Neuronal stem cell (in vitro differentiated cells): ENCODE data around the gene BRPF3.

ENCODE experiments used
- DNase-seq: peaks from one replicate; pipeline ENCODE4 v3.0.0-alpha.2; 2013; ENCODE audit warnings: low spot score
- H2AFZ ChIP-seq: one replicate; pipeline ENCODE4 v1.6.1; 2013; ENCODE audit warnings: mild to moderate bottlenecking, low read length, inconsistent platforms
- H2AK5ac ChIP-seq: 2 replicates; pipeline ENCODE4 v1.6.1; 2013; ENCODE audit warnings: low read depth, mild to moderate bottlenecking, inconsistent platforms, low read length, moderate library complexity, mixed read lengths
- H2BK120ac ChIP-seq: 2 replicates; pipeline ENCODE4 v1.6.1; 2013; ENCODE audit warnings: low read depth, mild to moderate bottlenecking, inconsistent platforms, low read length, moderate library complexity, mixed read lengths
- H2BK12ac ChIP-seq: one replicate; pipeline ENCODE4 v1.6.1; 2013; ENCODE audit warnings: low read length, inconsistent platforms
- H2BK15ac ChIP-seq: 2 replicates; pipeline ENCODE4 v1.6.1; 2013; ENCODE audit warnings: mild to moderate bottlenecking, low read length, inconsistent platforms, mixed read lengths
- H2BK5ac ChIP-seq: one replicate; pipeline ENCODE4 v1.6.1; 2013; ENCODE audit warnings: inconsistent platforms, mild to moderate bottlenecking, low read length, moderate library complexity
- H3K14ac ChIP-seq: one replicate; pipeline ENCODE4 v1.6.1; 2013; ENCODE audit warnings: low read length, inconsistent platforms
- H3K18ac ChIP-seq: 2 replicates; pipeline ENCODE4 v1.6.1; 2013; ENCODE audit warnings: low read length, inconsistent platforms
- H3K23ac ChIP-seq: 2 replicates; pipeline ENCODE4 v1.6.1; 2013; ENCODE audit warnings: low read depth, mild to moderate bottlenecking, mixed read lengths, low read length, inconsistent platforms; ENCODE audit not compliant: poor library complexity
- H3K27ac ChIP-seq: replicated peaks from 3 replicates; pipeline ENCODE4 v1.5.1; 2013; ENCODE audit warnings: low read length, inconsistent platforms
- H3K27me3 ChIP-seq, 3 experiments: 2 replicates each; pipeline ENCODE4 v1.6.1; 2013; ENCODE audit warnings: low read length in 3 of 3, mild to moderate bottlenecking in 2 of 3, inconsistent platforms in 1 of 3, low read depth in 1 of 3, mixed read lengths in 1 of 3, moderate library complexity in 1 of 3; ENCODE audit not compliant: control insufficient read depth in 3 of 3, insufficient read depth in 3 of 3
- H3K36me3 ChIP-seq, 2 donors: replicated peaks in 1 of 2; 2 replicates each; pipeline ENCODE4 v1.6.1; 2013; ENCODE audit warnings: low read length in 2 of 2; ENCODE audit not compliant: control insufficient read depth in 2 of 2, insufficient read depth in 2 of 2
- H3K4ac ChIP-seq: 2 replicates; pipeline ENCODE4 v1.6.1; 2013; ENCODE audit warnings: inconsistent platforms, mild to moderate bottlenecking, low read length, moderate library complexity
- H3K4me1 ChIP-seq, 2 donors: 1 replicate in 1 of 2; 2 replicates in 1 of 2; pipeline ENCODE4 v1.6.1; 2013; ENCODE audit warnings: low read length in 2 of 2, low read depth in 1 of 2; ENCODE audit not compliant: control insufficient read depth in 2 of 2, insufficient read depth in 1 of 2
- H3K4me2 ChIP-seq: one replicate; pipeline ENCODE4 v1.6.1; 2013; ENCODE audit warnings: mild to moderate bottlenecking, low read length, inconsistent platforms; ENCODE audit not compliant: insufficient read depth, poor library complexity, severe bottlenecking
- H3K4me3 ChIP-seq, 2 donors: 2 replicates each; pipeline ENCODE4 v1.5.1; 2013; ENCODE audit warnings: low read length in 2 of 2, mild to moderate bottlenecking in 2 of 2, inconsistent platforms in 1 of 2, moderate library complexity in 1 of 2
- H3K79me1 ChIP-seq: one replicate; pipeline ENCODE4 v1.6.1; 2013; ENCODE audit warnings: low read depth, mild to moderate bottlenecking, inconsistent platforms, low read length, moderate library complexity
- H3K9ac ChIP-seq: one replicate; pipeline ENCODE4 v1.6.1; 2013; ENCODE audit warnings: mild to moderate bottlenecking, low read depth, low read length, inconsistent platforms; ENCODE audit not compliant: poor library complexity
- H3K9me3 ChIP-seq, 2 donors: replicated peaks in 1 of 2; 2 replicates each; pipeline versions ENCODE3 to v1.6.1; 2013; ENCODE audit warnings: low read length in 2 of 2, mild to moderate bottlenecking in 2 of 2, inconsistent platforms in 1 of 2, low read depth in 1 of 2, mixed read lengths in 1 of 2, moderate library complexity in 1 of 2; ENCODE audit not compliant: control insufficient read depth in 2 of 2, insufficient read depth in 1 of 2
- H4K8ac ChIP-seq: one replicate; pipeline ENCODE4 v1.6.1; 2013; ENCODE audit warnings: low read depth, mild to moderate bottlenecking, inconsistent platforms, low read length, moderate library complexity
- H4K91ac ChIP-seq: one replicate; pipeline ENCODE4 v1.6.1; 2013; ENCODE audit warnings: low read length, low read depth, mild to moderate bottlenecking, inconsistent platforms; ENCODE audit not compliant: poor library complexity
- WGBS, 2 donors: extraction: QIAGEN DNeasy Blood & Tissue Kit; methylation state at CpG; one replicate each; pipeline ENCODE4 v1.1.7; 2013; ENCODE audit warnings: missing lambda C conversion rate in 2 of 2, mixed read lengths in 1 of 2; ENCODE audit not compliant: insufficient read length in 2 of 2, insufficient replicate concordance in 1 of 2; ENCODE audit errors: extremely low coverage in 2 of 2; 5-methylcytosine and 5-hydroxymethylcytosine counted together

Gene BRPF3

GRCh38 chr6:36204068-36204753 is 7.7 kb downstream of the BRPF3 start:
- no peak overlapping the region for H3K9ac ChIP-seq
- peaks cover 0 to 3% of the 10 kb centered on the region in 2 donors for H3K4me1 ChIP-seq
- H4K8ac ChIP-seq = no peak overlapping the region
- no peak overlapping the region for H3K27ac ChIP-seq
- H2BK12ac ChIP-seq = no peak overlapping the region
- H3K36me3 ChIP-seq = peaks cover 65 to 100% of the 10 kb centered on the region in 2 donors
- no peak overlapping the region for H3K23ac ChIP-seq
- no peak for DNase-seq
- H3K18ac ChIP-seq = no peak overlapping the region
- no peak overlapping the region for H3K4ac ChIP-seq
- no peak overlapping the region for H2BK120ac ChIP-seq
- H3K4me3 ChIP-seq = no peak overlapping the region
- H3K79me1 ChIP-seq = peaks cover 20% of the 10 kb centered on the region
- H2AFZ ChIP-seq = no peak overlapping the region
- no peak overlapping the region for H3K14ac ChIP-seq
- H2BK15ac ChIP-seq = no peak overlapping the region
- no CpG with 5 or more reads among the region's 10 CpGs for WGBS, 2 donors
- no peak overlapping the region for H4K91ac ChIP-seq
- no peaks in the 10 kb centered on the region for H3K27me3 ChIP-seq
- H3K9me3 ChIP-seq = peaks cover 0 to 8% of the 10 kb centered on the region in 2 donors
- H2AK5ac ChIP-seq = no peak overlapping the region
- H2BK5ac ChIP-seq = no peak overlapping the region
- no peak overlapping the region for H3K4me2 ChIP-seq

- no peak overlapping the region for H2BK120ac ChIP-seq
- DNase-seq = no peak
- peaks cover 11% of the 10 kb centered on the region for H3K79me1 ChIP-seq
- H3K9ac ChIP-seq = no peak overlapping the region
- H3K27ac ChIP-seq = no peak overlapping the region
- H3K18ac ChIP-seq = no peak overlapping the region
- no peak overlapping the region for H2AK5ac ChIP-seq
- H3K4me2 ChIP-seq = no peak overlapping the region
- WGBS, 2 donors = no CpG with 5 or more reads among the region's 8 CpGs
- H3K36me3 ChIP-seq = peaks cover 68 to 100% of the 10 kb centered on the region in 2 donors
- H3K9me3 ChIP-seq = no peaks in the 10 kb centered on the region
- H3K4me3 ChIP-seq = no peak overlapping the region
- H2AFZ ChIP-seq = no peak overlapping the region
- H3K27me3 ChIP-seq = no peaks in the 10 kb centered on the region
- H2BK12ac ChIP-seq = no peak overlapping the region
- H3K4me1 ChIP-seq = no peaks in the 10 kb centered on the region
- no peak overlapping the region for H2BK5ac ChIP-seq
- H4K91ac ChIP-seq = no peak overlapping the region
- H2BK15ac ChIP-seq = no peak overlapping the region
- no peak overlapping the region for H3K4ac ChIP-seq
- no peak overlapping the region for H3K23ac ChIP-seq
- H4K8ac ChIP-seq = no peak overlapping the region
- H3K14ac ChIP-seq = no peak overlapping the region
Observed at GRCh38 chr6:36207155-36207554, 10.6 kb downstream of the BRPF3 start.

- peaks cover 64 to 98% of the 10 kb centered on the region in 2 donors for H3K36me3 ChIP-seq
- no CpG with 5 or more reads among the region's 1 CpG for WGBS, 2 donors
Observed at GRCh38 chr6:36209606-36210005, 13.1 kb downstream of the BRPF3 start.

DNA sequence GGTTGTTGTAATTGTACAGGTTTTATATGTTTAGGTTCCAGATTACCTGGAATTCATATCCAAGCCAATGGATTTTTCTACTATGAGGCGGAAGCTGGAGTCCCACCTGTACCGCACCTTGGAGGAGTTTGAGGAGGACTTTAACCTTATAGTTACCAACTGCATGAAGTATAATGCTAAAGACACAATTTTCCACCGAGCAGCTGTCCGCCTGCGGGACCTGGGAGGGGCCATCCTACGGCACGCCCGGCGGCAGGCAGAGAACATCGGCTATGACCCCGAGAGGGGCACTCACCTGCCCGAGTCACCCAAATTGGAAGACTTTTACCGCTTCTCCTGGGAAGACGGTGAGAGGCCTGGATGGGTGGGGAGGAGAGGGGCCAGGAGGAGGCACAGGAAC is 13.6 kb downstream of the BRPF3 start:
- Histone ChIP-seq H3K4me2 (no peak overlapping the region), H3K79me1 (peaks cover 4% of the 10 kb centered on the region), H3K27me3 (no peaks in the 10 kb centered on the region), H2AFZ (no peak overlapping the region), H3K4me1 (no peaks in the 10 kb centered on the region), H3K14ac (no peak overlapping the region), H3K9ac (no peak overlapping the region), H3K18ac (no peak overlapping the region), H2BK120ac (no peak overlapping the region), H3K4me3 (no peak overlapping the region), H4K91ac (no peak overlapping the region), H2BK15ac (no peak overlapping the region), H3K9me3 (no peaks in the 10 kb centered on the region), H2BK12ac (no peak overlapping the region), H3K27ac (no peak overlapping the region), H4K8ac (no peak overlapping the region), H3K36me3 (peaks cover 62 to 98% of the 10 kb centered on the region in 2 donors), H2BK5ac (no peak overlapping the region), H3K4ac (no peak overlapping the region), H2AK5ac (no peak overlapping the region), H3K23ac (no peak overlapping the region)
- no peak for DNase-seq
- no CpG with 5 or more reads among the region's 14 CpGs for WGBS, 2 donors

More at GRCh38 chr6:36209606-36210005, 13.1 kb downstream of the BRPF3 start:
- Histone ChIP-seq H3K4ac (no peak overlapping the region), H2AFZ (no peak overlapping the region), H3K4me3 (no peak overlapping the region), H3K18ac (no peak overlapping the region), H4K91ac (no peak overlapping the region), H4K8ac (no peak overlapping the region), H3K27me3 (no peaks in the 10 kb centered on the region), H3K9ac (no peak overlapping the region), H3K23ac (no peak overlapping the region), H3K4me1 (no peaks in the 10 kb centered on the region), H2BK5ac (no peak overlapping the region), H2BK12ac (no peak overlapping the region), H3K79me1 (peaks cover 8% of the 10 kb centered on the region), H2AK5ac (no peak overlapping the region), H2BK15ac (no peak overlapping the region), H3K4me2 (no peak overlapping the region), H3K27ac (no peak overlapping the region), H2BK120ac (no peak overlapping the region), H3K14ac (no peak overlapping the region), H3K9me3 (no peaks in the 10 kb centered on the region)
- no peak for DNase-seq
